Amniotic stem cell (primary cell): Measurements from ENCODE around the gene CLIC3.
A peak's percentile ranks its signal among the peaks of the same experiment; 100 is the strongest.

ENCODE experiments used
- DNase-seq: peaks from one replicate; lab custom pipeline; 2025; lab: John Stamatoyannopoulos, UW

Gene CLIC3

GRCh38 chr9:137000177-137000930 is 4.0 kb upstream of the CLIC3 start:
- DNase-seq = no peak

GRCh38 chr9:136997830-136998234 is 1.5 kb upstream of the CLIC3 start:
- no peak for DNase-seq

GRCh38 chr9:136997371-136997770 is 1.0 kb upstream of the CLIC3 start:
- no peak for DNase-seq

- DNase-seq = no peak
Observed at GRCh38 chr9:136995772-136996311, 526 bp downstream of the CLIC3 start.

- no peak for DNase-seq
Observed at GRCh38 chr9:136995362-136995761, 1.0 kb downstream of the CLIC3 start.

GRCh38 chr9:136994888-136995230 is 1.5 kb downstream of the CLIC3 start:
- DNase-seq = no peak

- DNase-seq = no peak
Observed at GRCh38 chr9:136994180-136994887, 2.0 kb downstream of the CLIC3 start.

- DNase-seq = no peak
Observed at GRCh38 chr9:136992819-136993369, 3.5 kb downstream of the CLIC3 start.

GRCh38 chr9:136991993-136992818 is 4.2 kb downstream of the CLIC3 start, which contains the start of gene PAXX:
PAXX (plus strand) TSS chr9:136992422; CDS start chr9:136992444, 22 bp downstream.
- peak; percentile 63 for DNase-seq

- DNase-seq = no peak
Observed at GRCh38 chr9:136990242-136990911, 6.0 kb downstream of the CLIC3 start.

GRCh38 chr9:136988872-136989271 is 7.5 kb downstream of the CLIC3 start:
- no peak for DNase-seq

GRCh38 chr9:136985853-136986252 is 10.5 kb downstream of the CLIC3 start:
- DNase-seq = no peak

- DNase-seq = no peak
Observed at GRCh38 chr9:136985027-136985602, 11.3 kb downstream of the CLIC3 start.

- no peak for DNase-seq
Observed at GRCh38 chr9:136984464-136985026, 11.8 kb downstream of the CLIC3 start.

- no peak for DNase-seq
Observed at GRCh38 chr9:136983656-136984314, 12.6 kb downstream of the CLIC3 start.

GRCh38 chr9:136983167-136983566 is 13.2 kb downstream of the CLIC3 start:
- DNase-seq = no peak

GRCh38 chr9:136982232-136983051 is 13.9 kb downstream of the CLIC3 start, which contains the start of gene LCNL1:
LCNL1 (plus strand) TSS chr9:136982993; CDS start chr9:136983587, 594 bp downstream.
- no peak for DNase-seq

- no peak for DNase-seq
Observed at GRCh38 chr9:136981588-136982231, 14.7 kb downstream of the CLIC3 start.
